Sigmoid colon (tissue), 4 donors: ENCODE results near the gene COPZ2.

ENCODE experiments used
- EP300 ChIP-seq, 4 donors: sonication (generic); formaldehyde crosslinking; IDR thresholded peaks; one replicate each; pipeline ENCODE4 v1.6.1; 2017; ENCODE audit warnings: antibody characterized with exemption in 4 of 4
- POLR2A ChIP-seq, 2 donors: fragments of 450-650 bp; IDR thresholded peaks; one replicate each; pipeline ENCODE4 v1.6.1; 2016; ENCODE audit warnings: antibody characterized with exemption in 2 of 2, mild to moderate bottlenecking in 2 of 2, moderate library complexity in 2 of 2
- POLR2AphosphoS5 ChIP-seq, 4 donors: sonication (generic); formaldehyde crosslinking; IDR thresholded peaks; one replicate each; pipeline ENCODE4 v1.6.1; 2017; ENCODE audit warnings: antibody characterized with exemption in 4 of 4
- TF ChIP-seq, protein P1 (sequence below), 4 experiments: fragments of 450-650 bp in 3 of 4; fragments of 200-600 bp in 1 of 4; IDR thresholded peaks; one replicate each; pipeline ENCODE4 v1.5.1; 2016 to 2019; ENCODE audit warnings: antibody characterized with exemption in 4 of 4, mild to moderate bottlenecking in 3 of 4, moderate library complexity in 2 of 4

DNA sequence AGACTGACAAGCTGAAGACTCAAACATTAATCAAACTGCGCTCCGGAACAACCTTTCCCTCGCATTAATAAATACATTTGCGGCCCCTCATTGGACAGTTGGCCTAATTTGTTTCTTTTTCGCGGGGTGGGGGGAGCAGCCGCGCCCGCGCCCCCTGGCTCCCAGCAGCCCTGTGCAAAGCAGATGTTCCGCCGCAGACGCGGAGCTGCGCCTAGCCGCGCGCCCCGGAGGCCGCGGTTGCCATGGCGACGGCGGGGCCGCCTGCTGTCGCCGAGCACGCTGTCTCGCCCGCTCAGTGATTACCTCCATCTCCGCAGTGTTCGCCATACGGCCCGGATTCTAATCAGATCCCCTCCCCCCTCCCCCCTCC lies 25.5 kb downstream of the COPZ2 start:
- TF ChIP-seq POLR2AphosphoS5 (IDR thresholded peaks at IDR 0.05), result no peak
- TF ChIP-seq, protein P1, sequence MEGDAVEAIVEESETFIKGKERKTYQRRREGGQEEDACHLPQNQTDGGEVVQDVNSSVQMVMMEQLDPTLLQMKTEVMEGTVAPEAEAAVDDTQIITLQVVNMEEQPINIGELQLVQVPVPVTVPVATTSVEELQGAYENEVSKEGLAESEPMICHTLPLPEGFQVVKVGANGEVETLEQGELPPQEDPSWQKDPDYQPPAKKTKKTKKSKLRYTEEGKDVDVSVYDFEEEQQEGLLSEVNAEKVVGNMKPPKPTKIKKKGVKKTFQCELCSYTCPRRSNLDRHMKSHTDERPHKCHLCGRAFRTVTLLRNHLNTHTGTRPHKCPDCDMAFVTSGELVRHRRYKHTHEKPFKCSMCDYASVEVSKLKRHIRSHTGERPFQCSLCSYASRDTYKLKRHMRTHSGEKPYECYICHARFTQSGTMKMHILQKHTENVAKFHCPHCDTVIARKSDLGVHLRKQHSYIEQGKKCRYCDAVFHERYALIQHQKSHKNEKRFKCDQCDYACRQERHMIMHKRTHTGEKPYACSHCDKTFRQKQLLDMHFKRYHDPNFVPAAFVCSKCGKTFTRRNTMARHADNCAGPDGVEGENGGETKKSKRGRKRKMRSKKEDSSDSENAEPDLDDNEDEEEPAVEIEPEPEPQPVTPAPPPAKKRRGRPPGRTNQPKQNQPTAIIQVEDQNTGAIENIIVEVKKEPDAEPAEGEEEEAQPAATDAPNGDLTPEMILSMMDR (IDR thresholded peaks at IDR 0.05), result no peak
- no peak for TF ChIP-seq EP300 (IDR thresholded peaks at IDR 0.05)
- no peak for TF ChIP-seq POLR2A (IDR thresholded peaks at IDR 0.05)
